Measurements from ENCODE around the gene IGF2.

- TF ChIP-seq POLR2A (IDR thresholded peaks at IDR 0.05; ENCODE audit: low read depth, low read length): no peak
- TF ChIP-seq POLR2AphosphoS5 (IDR thresholded peaks at IDR 0.05; ENCODE audit: low read depth, low read length): no peak
These were observed 1.1 kb downstream of the IGF2 start for GRCh38 chr11:2138068-2138430.

Data from GM12892 (cell line).